GM12892 (cell line): ENCODE data around the gene SCCPDH.
"Not testable (repeated sequence)": the region's sequence is repeated elsewhere in the genome, so short reads cannot be mapped to it uniquely, and the experiment has no call there.

ENCODE experiments used
- DNase-seq: peaks from one replicate; pipeline ENCODE4 v3.0.0; 2011; ENCODE audit not compliant: insufficient read length
- FAIRE-seq: peaks from 2 replicates; lab custom pipeline; 2011; peaks lifted over from hg19 to GRCh38; lab: Jason Lieb, UNC
- POLR2A ChIP-seq: IDR thresholded peaks from 2 replicates; pipeline ENCODE4 v1.6.1; 2011; ENCODE audit warnings: low read depth, low read length, control low read depth
- POLR2AphosphoS5 ChIP-seq: IDR thresholded peaks from 2 replicates; pipeline ENCODE4 v1.6.1; 2011; ENCODE audit warnings: low read depth, low read length, control low read depth
- TAF1 ChIP-seq: IDR thresholded peaks from 2 replicates; pipeline ENCODE4 v1.6.1; 2011; ENCODE audit warnings: low read depth, mild to moderate bottlenecking, control low read depth, low read length, borderline replicate concordance

The SCCPDH gene

GRCh38 chr1:246798606-246799496, 74.6 kb downstream of the SCCPDH start:
- TF ChIP-seq TAF1, result no peak
- no peak for TF ChIP-seq POLR2A
- TF ChIP-seq POLR2AphosphoS5, result no peak
- DNase-seq, result no peak
- no peak for FAIRE-seq

- DNase-seq (no peak), FAIRE-seq (no peak)
- TF ChIP-seq TAF1 (no peak), POLR2AphosphoS5 (no peak), POLR2A (no peak)
Measured at GRCh38 chr1:246800356-246800755, 76.1 kb downstream of the SCCPDH start.

- FAIRE-seq (no peak), DNase-seq (no peak)
- TF ChIP-seq POLR2A (no peak), TAF1 (no peak), POLR2AphosphoS5 (no peak)
Measured at GRCh38 chr1:246800756-246801155, 76.5 kb downstream of the SCCPDH start.

DNA sequence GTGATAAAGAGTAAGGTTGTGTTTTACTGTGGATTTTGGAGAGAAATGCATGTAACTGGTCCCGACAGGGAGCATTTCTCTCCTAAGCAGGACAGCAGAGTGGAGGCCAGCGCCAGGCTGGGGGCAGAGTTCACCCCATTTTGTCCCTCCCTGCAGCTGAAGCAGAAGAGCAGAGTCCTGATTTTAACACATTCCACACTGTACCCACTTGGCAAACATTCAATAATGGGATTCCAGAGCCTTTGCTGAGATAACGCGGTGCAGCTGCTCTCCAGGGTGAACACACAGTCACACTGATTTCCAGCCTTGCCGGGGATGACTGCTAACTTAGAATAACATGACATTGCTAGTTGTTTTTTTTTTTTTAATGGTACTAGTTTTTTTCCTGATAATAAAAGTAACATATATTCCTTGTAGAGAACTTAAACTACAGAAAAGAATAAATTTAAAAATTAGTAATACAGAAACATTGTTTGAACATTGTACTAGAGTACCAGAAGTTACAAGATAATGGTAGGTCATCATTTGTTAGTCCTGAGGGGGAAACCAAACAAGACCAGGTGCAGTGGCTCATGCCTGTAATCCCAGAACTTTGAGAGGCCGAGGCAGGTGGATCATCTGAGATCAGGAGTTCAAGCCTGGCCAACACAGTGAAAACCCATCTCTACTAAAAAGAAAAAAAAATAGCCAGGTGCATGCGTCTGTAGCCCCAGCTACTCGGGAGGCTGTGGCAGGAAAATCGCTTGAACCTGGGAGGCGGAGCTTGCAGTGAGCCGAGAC, 77.2 kb downstream of the SCCPDH start:
- TF ChIP-seq TAF1, result no peak
- no peak for TF ChIP-seq POLR2AphosphoS5
- no peak for TF ChIP-seq POLR2A
- FAIRE-seq (no peak), DNase-seq (no peak)

- no peak for FAIRE-seq
Measured at GRCh38 chr1:246803373-246803772, 79.2 kb downstream of the SCCPDH start.

GRCh38 chr1:246803883-246804282, 79.7 kb downstream of the SCCPDH start:
- FAIRE-seq, result no peak
- DNase-seq, result no peak
- TF ChIP-seq TAF1 (no peak), POLR2AphosphoS5 (no peak), POLR2A (no peak)

More at GRCh38 chr1:246803373-246803772, 79.2 kb downstream of the SCCPDH start:
- no peak for TF ChIP-seq POLR2A
- TF ChIP-seq TAF1, result no peak
- TF ChIP-seq POLR2AphosphoS5, result no peak
- no peak for DNase-seq

DNA sequence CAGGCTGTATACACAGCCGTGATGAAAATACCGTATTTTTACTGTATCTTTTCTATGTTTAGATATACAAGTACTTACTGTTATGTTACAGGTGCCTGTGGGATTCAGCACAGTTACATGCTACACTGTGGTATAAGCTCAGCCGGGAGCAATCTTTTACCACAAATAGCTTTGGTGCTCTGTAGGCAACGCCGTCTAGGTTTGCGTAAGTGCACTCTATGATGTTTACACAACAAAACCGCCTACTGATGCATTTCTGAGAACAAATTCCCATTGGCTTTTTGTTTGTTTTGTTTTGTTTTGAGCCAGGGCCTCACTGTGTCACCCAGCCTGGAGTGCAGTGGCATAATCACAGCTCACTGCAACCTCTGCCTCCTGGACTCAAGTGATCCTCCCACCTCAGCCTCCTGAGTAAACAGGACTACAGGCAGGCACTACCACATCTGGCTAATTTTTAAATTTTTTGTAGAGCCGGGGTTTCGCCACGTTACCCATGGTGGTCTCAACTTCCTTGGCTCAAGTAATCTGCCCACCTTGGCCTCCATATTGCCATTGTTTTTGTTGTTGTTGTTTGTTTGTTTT, 81.0 kb downstream of the SCCPDH start:
- no peak for DNase-seq
- no peak for FAIRE-seq
- no peak for TF ChIP-seq POLR2A
- TF ChIP-seq POLR2AphosphoS5, result no peak
- no peak for TF ChIP-seq TAF1

- no peak for DNase-seq
- TF ChIP-seq POLR2AphosphoS5, result no peak
- TF ChIP-seq TAF1, result no peak
- no peak for TF ChIP-seq POLR2A
- FAIRE-seq, result no peak
Measured at GRCh38 chr1:246809473-246809872, 85.3 kb downstream of the SCCPDH start.

DNA sequence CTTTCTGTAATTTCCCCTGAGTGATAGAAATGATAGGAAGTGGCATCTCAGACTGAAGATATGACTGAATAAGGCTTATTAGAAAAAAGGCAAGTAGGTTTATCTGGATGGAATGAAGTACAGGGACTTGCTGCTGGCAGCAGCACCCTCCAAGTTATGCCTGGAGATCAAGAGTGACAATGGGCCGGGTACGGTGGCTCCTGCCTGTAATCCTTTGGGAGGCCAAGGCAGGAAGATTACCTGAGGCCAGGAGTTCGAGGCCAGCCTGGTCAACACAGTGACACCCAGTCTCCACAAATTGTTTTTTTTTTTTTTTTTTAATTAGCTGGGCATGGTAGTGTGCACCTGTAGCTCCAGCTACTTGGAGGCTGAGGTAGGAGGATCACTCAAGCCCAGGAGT, 87.8 kb downstream of the SCCPDH start:
- no peak for FAIRE-seq
- no peak for TF ChIP-seq TAF1
- TF ChIP-seq POLR2A, result no peak
- TF ChIP-seq POLR2AphosphoS5, result no peak
- no peak for DNase-seq

- not testable (repeated sequence) for FAIRE-seq
Measured at GRCh38 chr1:246813325-246813724, 89.1 kb downstream of the SCCPDH start.

DNA sequence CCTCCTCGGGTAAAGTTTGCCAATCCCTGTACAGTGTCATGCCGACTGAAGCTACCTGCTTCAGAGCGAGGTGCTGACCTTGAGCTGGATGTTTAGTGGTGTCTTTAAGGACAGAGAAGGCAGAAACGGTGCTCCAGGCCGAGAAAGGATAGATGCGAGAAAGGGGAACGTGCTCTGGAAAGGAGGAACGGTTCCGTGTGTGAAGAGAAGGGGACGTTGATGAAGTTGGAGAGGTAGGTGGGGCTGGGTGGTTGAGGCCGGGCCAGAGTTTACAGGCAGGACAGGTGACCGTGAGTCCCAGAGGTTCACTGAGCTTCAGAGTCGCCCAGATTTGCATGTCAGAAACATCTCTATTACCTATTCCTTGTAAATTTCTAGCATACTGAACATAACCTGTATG, 90.7 kb downstream of the SCCPDH start:
- DNase-seq (no peak), FAIRE-seq (no peak)
- no peak for TF ChIP-seq POLR2A

More at GRCh38 chr1:246813325-246813724, 89.1 kb downstream of the SCCPDH start:
- not testable (repeated sequence) for DNase-seq

- no peak for FAIRE-seq
- TF ChIP-seq POLR2A (no peak), TAF1 (no peak)
Measured at GRCh38 chr1:246815693-246816270, 91.6 kb downstream of the SCCPDH start.

More at GRCh38 chr1:246815693-246816270, 91.6 kb downstream of the SCCPDH start:
- no peak for DNase-seq
